ENCODE results near the gene ZNF462. TPM values are rescaled to one million over a fixed set of nuclear protein-coding genes. Genes with fewer than 3 reads are reported as not detected.

Gene ZNF462
- polyA plus RNA-seq, 3 donors, result not detected

DNA sequence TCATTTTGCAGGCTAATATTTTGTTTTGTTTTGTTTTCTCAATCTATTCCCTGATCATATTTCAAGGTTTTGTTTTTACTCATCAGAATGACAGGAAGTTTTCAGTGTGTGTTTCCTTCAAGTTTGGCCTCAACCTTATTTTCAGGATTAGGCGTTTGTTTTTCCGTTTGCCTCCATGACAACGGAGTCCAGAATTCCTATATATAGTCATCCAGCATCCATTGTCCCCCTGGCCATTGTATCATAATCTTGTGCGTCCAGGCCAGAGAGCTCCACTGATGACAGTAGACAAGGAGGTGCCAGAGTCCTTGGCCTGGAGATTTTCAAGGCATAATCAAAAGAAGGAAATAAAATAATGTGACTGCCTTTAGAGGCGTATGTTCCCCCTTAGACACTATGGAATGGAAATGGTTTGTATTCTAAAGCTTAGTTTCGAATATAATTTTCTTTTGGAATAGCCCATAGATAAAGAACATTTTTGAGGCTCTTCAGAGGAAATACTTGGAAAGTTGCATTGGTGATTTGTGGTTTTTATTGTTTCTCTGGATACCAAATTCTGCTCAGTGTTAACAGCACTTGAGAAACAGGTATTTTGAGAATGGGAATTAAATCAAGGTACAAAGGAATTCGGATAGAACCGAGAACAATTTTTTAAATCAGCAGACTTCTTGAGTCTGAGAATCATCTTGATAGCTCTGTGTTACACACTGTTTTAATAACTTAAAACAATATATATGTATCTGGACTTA lies 99.8 kb downstream of the ZNF462 start:
- H3K9ac ChIP-seq (ENCODE audit: insufficient read depth, low read length, poor library complexity, severe bottlenecking), result no peak overlapping the region
- TF ChIP-seq, protein P1, sequence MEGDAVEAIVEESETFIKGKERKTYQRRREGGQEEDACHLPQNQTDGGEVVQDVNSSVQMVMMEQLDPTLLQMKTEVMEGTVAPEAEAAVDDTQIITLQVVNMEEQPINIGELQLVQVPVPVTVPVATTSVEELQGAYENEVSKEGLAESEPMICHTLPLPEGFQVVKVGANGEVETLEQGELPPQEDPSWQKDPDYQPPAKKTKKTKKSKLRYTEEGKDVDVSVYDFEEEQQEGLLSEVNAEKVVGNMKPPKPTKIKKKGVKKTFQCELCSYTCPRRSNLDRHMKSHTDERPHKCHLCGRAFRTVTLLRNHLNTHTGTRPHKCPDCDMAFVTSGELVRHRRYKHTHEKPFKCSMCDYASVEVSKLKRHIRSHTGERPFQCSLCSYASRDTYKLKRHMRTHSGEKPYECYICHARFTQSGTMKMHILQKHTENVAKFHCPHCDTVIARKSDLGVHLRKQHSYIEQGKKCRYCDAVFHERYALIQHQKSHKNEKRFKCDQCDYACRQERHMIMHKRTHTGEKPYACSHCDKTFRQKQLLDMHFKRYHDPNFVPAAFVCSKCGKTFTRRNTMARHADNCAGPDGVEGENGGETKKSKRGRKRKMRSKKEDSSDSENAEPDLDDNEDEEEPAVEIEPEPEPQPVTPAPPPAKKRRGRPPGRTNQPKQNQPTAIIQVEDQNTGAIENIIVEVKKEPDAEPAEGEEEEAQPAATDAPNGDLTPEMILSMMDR (IDR thresholded peaks at IDR 0.05), result no peak
- Mint-ChIP-seq H3K4me3 (no peak overlapping the region), H3K27ac (no peak overlapping the region), H3K27me3 (ENCODE audit: low read depth in 3 of 3) (peaks cover 0 to 3% (median 0%) of the 10 kb centered on the region in 3 donors), H3K9me3 (peaks cover 0 to 3% (median 0%) of the 10 kb centered on the region in 7 donors), H3K36me3 (no peaks in the 10 kb centered on the region), H3K4me1 (no peaks in the 10 kb centered on the region)
- no peaks in the 10 kb centered on the region for H4K20me1 ChIP-seq (ENCODE audit: insufficient read depth, low read length)
- H3K9me3 ChIP-seq (replicated peaks in 1 of 2; ENCODE audit: control insufficient read depth in 1 of 2, insufficient read depth in 1 of 2, low read length in 2 of 2), result no peaks in the 10 kb centered on the region
- no peaks in the 10 kb centered on the region for H3K79me2 ChIP-seq (ENCODE audit: insufficient read depth, low read length)
- WGBS (ENCODE audit: insufficient coverage), result no CpG with 5 or more reads among the region's 8 CpGs
- H2AFZ ChIP-seq (ENCODE audit: insufficient read depth, low read depth, low read length, poor library complexity, severe bottlenecking), result no peak overlapping the region
- H3K36me3 ChIP-seq (replicated peaks in 1 of 2; ENCODE audit: control insufficient read depth in 1 of 2, insufficient read depth in 2 of 2, low read length in 2 of 2), result no peaks in the 10 kb centered on the region
- DNase-seq, result no peak
- H3K4me3 ChIP-seq (replicated peaks in 1 of 3; ENCODE audit: low read depth in 2 of 3, low read length in 3 of 3), result no peak overlapping the region
- H3K4me1 ChIP-seq (ENCODE audit: control insufficient read depth in 1 of 2, insufficient read depth in 2 of 2, low read length in 2 of 2), result no peaks in the 10 kb centered on the region
- intact Hi-C loops (cut with micrococcal nuclease), result no loop called here
- no peak overlapping the region for H3K27ac ChIP-seq (ENCODE audit: low read depth in 1 of 2, low read length in 2 of 2)
- no peak overlapping the region for H3K4me2 ChIP-seq (replicated peaks; ENCODE audit: extremely low read depth, low read length, poor library complexity, severe bottlenecking)
- no peaks in the 10 kb centered on the region for H3K27me3 ChIP-seq (ENCODE audit: control insufficient read depth in 2 of 2, insufficient read depth in 2 of 2, low read length in 2 of 2)

DNA sequence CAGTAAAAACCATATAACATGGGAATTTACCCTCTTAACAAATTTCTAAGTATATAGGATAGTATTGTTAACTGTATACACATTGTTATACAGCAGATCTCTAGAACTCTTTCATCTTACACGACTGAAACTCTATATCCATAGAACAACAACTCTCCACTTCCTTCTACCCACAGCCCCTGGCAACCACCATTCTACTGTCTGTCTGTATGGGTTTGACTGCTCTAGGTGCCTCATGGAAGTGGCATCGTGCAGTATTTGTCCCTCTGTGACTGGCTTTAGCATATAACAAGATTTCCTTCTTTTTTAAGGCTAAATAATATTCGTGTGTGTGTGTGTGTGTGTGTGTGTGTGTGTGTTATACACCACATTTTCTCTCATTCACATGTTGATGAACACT lies 100.7 kb downstream of the ZNF462 start:
- Mint-ChIP-seq H3K4me1 (no peaks in the 10 kb centered on the region), H3K4me3 (no peak overlapping the region), H3K27ac (no peak overlapping the region), H3K9me3 (peaks cover 0 to 3% (median 0%) of the 10 kb centered on the region in 7 donors), H3K27me3 (ENCODE audit: low read depth in 3 of 3) (peaks cover 0 to 3% (median 0%) of the 10 kb centered on the region in 3 donors), H3K36me3 (no peaks in the 10 kb centered on the region)
- DNase-seq, result no peak
- Histone ChIP-seq H3K27me3 (ENCODE audit: control insufficient read depth in 2 of 2, insufficient read depth in 2 of 2, low read length in 2 of 2) (no peaks in the 10 kb centered on the region), H3K4me3 (replicated peaks in 1 of 3; ENCODE audit: low read depth in 2 of 3, low read length in 3 of 3) (no peak overlapping the region), H3K9me3 (replicated peaks in 1 of 2; ENCODE audit: control insufficient read depth in 1 of 2, insufficient read depth in 1 of 2, low read length in 2 of 2) (no peaks in the 10 kb centered on the region), H3K9ac (ENCODE audit: insufficient read depth, low read length, poor library complexity, severe bottlenecking) (no peak overlapping the region), H3K4me2 (replicated peaks; ENCODE audit: extremely low read depth, low read length, poor library complexity, severe bottlenecking) (no peak overlapping the region), H3K27ac (ENCODE audit: low read depth in 1 of 2, low read length in 2 of 2) (no peak overlapping the region), H3K4me1 (ENCODE audit: control insufficient read depth in 1 of 2, insufficient read depth in 2 of 2, low read length in 2 of 2) (no peaks in the 10 kb centered on the region), H3K36me3 (replicated peaks in 1 of 2; ENCODE audit: control insufficient read depth in 1 of 2, insufficient read depth in 2 of 2, low read length in 2 of 2) (no peaks in the 10 kb centered on the region), H4K20me1 (ENCODE audit: insufficient read depth, low read length) (no peaks in the 10 kb centered on the region), H3K79me2 (ENCODE audit: insufficient read depth, low read length) (no peaks in the 10 kb centered on the region), H2AFZ (ENCODE audit: insufficient read depth, low read depth, low read length, poor library complexity, severe bottlenecking) (no peak overlapping the region)
- TF ChIP-seq, protein P1 (IDR thresholded peaks at IDR 0.05), result no peak
- no CpG with 5 or more reads among the region's 3 CpGs for WGBS (ENCODE audit: insufficient coverage)
- intact Hi-C loops (cut with micrococcal nuclease), result no loop called here
